ENCODE measurements around the gene MYH11. TPM values are rescaled to one million over a fixed set of nuclear protein-coding genes. Genes with fewer than 3 reads are reported as not detected.

MYH11 gene
- total RNA-seq, 1 donor from 2014 or later, result 694 TPM

GRCh38 chr16:15715221-15715620 lies 141.6 kb downstream of the MYH11 start:
- Histone ChIP-seq H3K9me3 (no peaks in the 10 kb centered on the region), H3K27me3 (no peaks in the 10 kb centered on the region), H3K4me3 (no peak overlapping the region), H3K27ac (no peak overlapping the region), H3K4me1 (no peaks in the 10 kb centered on the region), H3K36me3 (peaks cover 99 to 100% of the 10 kb centered on the region in 2 donors)
- no peak for DNase-seq (ENCODE audit: low spot score in 2 of 2)
- intact Hi-C loops (cut with DNase I), result no loop called here
- no peak for TF ChIP-seq CTCF (IDR thresholded peaks at IDR 0.05)

GRCh38 chr16:15714393-15715172 lies 142.2 kb downstream of the MYH11 start:
- intact Hi-C loops (cut with DNase I), result no loop called here
- TF ChIP-seq CTCF (IDR thresholded peaks at IDR 0.05), result no peak
- Histone ChIP-seq H3K36me3 (peaks cover 99 to 100% of the 10 kb centered on the region in 2 donors), H3K4me3 (no peak overlapping the region), H3K4me1 (no peaks in the 10 kb centered on the region), H3K27me3 (no peaks in the 10 kb centered on the region), H3K27ac (no peak overlapping the region), H3K9me3 (no peaks in the 10 kb centered on the region)
- no peak for DNase-seq (ENCODE audit: low spot score in 2 of 2)

- no peaks in the 10 kb centered on the region for H3K27me3 ChIP-seq
- H3K4me1 ChIP-seq, result no peaks in the 10 kb centered on the region
- H3K9me3 ChIP-seq, result no peaks in the 10 kb centered on the region
- H3K27ac ChIP-seq, result no peak overlapping the region
- TF ChIP-seq CTCF (IDR thresholded peaks at IDR 0.05), result no peak
- peaks cover 96 to 97% of the 10 kb centered on the region in 2 donors for H3K36me3 ChIP-seq
- no peak overlapping the region for H3K4me3 ChIP-seq
- no peak for DNase-seq (ENCODE audit: low spot score in 2 of 2)
- intact Hi-C loops (cut with DNase I), result no loop called here
Observed at GRCh38 chr16:15708997-15709396, 147.8 kb downstream of the MYH11 start.

- H3K9me3 ChIP-seq, result no peaks in the 10 kb centered on the region
- H3K36me3 ChIP-seq, result peaks cover 96 to 97% of the 10 kb centered on the region in 2 donors
- no peak overlapping the region for H3K4me3 ChIP-seq
- no peaks in the 10 kb centered on the region for H3K27me3 ChIP-seq
- H3K4me1 ChIP-seq, result no peaks in the 10 kb centered on the region
- no peak for DNase-seq (ENCODE audit: low spot score in 2 of 2)
- intact Hi-C loops (cut with DNase I), result no loop called here
- H3K27ac ChIP-seq, result peak overlapping the region; percentile 4 to 23
- TF ChIP-seq CTCF (IDR thresholded peaks at IDR 0.05), result no peak
Observed at GRCh38 chr16:15708096-15708495, 148.7 kb downstream of the MYH11 start.

- H3K4me1 ChIP-seq, result no peaks in the 10 kb centered on the region
- no peaks in the 10 kb centered on the region for H3K9me3 ChIP-seq
- H3K4me3 ChIP-seq, result no peak overlapping the region
- H3K27ac ChIP-seq, result peak overlapping the region; percentile 20 to 23
- no peak for TF ChIP-seq CTCF (IDR thresholded peaks at IDR 0.05)
- intact Hi-C loops (cut with DNase I), result no loop called here
- DNase-seq (ENCODE audit: low spot score in 2 of 2), result no peak
- peaks cover 91 to 97% of the 10 kb centered on the region in 2 donors for H3K36me3 ChIP-seq
- H3K27me3 ChIP-seq, result no peaks in the 10 kb centered on the region
Observed at GRCh38 chr16:15707332-15707731, 149.5 kb downstream of the MYH11 start.
